HG02885 (cell line): ENCODE data around the gene MAN2B2.
"Not testable (repeated sequence)": the region's sequence is repeated elsewhere in the genome, so short reads cannot be mapped to it uniquely, and the experiment has no call there.

Experiments used
- ATAC-seq: cut with Tn5 transposase; IDR thresholded peaks from one replicate; pipeline ENCODE4 v1.9.1; 2021; ENCODE audit warnings: mild to moderate bottlenecking; ENCODE audit not compliant: unreplicated experiment, poor library complexity

MAN2B2 gene

DNA sequence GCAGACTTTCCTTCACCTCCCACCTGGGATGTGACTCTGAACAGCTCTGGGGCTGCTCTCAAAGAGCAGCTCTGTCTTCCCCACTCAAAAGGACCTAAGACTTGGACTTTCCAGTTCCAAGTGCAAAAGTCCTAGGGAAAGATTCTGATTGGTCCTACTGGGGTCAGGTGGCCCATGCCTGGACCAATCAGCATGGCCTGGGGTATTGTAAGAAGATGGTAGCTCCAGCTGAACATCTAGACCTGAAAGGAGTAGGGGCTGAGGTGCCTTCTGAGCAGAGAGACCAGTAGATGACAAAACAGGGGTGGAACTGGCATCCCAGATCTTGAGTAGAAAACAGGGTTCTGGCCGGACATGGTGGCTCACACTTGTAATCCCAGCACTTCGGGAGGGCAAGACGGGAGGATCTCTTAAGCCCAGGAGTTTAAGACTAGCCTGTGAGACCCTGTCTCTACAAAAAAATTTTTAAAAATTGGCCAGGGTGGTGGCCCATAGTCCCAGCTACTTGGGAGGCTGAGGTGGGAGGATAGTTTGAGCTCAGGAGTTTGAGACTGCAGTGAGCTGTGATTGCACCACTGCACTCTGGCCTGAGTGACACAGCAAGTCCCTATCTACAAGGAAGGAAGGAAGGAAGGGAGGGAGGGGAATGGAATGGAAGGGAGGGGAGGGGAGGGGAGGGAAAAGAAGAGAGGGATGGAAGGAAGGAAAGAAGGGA lies 38.1 kb downstream of the MAN2B2 start:
- no peak for ATAC-seq

DNA sequence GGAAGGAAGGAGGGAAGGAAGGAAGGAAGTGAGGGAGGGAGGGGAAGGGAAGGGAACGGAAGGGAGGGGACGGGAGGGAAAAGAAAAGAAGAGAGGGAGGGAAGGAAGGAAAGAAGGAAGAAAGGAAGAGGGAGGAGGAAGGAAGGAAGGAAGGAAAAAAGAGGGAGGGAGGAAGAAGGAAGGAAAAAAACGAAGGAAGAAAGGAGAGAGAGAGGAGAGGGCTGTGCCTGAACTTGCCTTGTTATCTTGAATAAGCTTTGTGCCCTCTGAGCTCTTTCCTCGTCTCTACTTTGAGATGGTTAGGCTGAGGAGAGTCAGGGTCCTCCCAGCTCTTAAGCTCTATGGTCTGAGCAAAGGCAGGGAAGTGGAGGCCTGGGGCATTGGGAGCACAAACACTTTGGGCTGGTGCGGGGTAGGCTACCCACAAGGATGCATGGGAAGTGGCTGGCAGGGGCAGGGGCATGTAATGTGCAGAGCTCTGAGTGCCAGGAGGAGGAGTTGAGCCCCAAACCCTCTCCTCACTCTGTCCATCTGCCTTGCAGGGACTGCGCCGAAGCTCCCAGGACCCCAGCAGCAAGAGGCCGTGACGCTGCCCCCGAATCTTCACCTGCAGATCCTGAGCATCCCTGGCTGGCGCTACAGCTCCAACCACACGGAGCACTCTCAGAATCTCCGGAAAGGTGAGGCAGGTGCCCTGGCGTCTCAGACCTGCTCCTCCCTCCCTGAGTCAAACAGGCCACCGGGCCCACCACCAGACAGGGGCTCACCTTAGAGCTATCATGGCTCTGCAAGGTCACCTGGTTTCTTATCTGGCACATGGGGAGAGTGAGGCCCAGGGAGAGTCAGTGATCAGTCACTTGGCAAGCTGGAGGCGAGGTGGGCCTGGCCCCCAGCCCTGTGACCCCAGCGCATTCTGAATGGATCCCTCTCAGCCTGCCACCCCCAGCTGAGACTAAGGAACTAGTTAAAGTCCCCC lies 39.0 kb downstream of the MAN2B2 start:
- no peak for ATAC-seq

DNA sequence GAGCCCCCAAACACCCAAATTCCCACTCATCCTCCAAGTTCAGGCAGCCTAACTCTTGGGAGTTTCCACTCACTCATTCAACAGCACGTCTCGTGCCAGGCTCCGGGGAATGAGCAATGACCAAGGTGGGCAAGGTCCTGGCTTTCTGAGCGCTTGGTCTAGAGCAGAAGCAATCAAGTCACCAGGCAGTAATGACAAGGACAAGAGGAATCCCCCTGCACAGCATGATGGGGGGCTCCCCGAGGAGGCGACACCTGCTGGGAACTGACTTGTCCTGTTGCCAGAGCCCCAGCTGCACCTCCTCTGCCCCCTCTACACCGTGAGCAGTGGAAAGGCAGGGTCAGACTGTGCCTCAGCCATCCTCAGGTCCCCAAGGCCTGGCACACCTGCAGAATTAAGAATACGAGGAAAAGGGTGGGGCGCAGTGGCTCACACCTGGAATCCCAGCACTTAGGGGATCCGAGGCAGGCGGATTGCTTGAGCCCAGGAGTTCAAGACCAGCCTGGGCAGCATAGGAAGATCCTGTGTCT lies 39.8 kb downstream of the MAN2B2 start:
- no peak for ATAC-seq

DNA sequence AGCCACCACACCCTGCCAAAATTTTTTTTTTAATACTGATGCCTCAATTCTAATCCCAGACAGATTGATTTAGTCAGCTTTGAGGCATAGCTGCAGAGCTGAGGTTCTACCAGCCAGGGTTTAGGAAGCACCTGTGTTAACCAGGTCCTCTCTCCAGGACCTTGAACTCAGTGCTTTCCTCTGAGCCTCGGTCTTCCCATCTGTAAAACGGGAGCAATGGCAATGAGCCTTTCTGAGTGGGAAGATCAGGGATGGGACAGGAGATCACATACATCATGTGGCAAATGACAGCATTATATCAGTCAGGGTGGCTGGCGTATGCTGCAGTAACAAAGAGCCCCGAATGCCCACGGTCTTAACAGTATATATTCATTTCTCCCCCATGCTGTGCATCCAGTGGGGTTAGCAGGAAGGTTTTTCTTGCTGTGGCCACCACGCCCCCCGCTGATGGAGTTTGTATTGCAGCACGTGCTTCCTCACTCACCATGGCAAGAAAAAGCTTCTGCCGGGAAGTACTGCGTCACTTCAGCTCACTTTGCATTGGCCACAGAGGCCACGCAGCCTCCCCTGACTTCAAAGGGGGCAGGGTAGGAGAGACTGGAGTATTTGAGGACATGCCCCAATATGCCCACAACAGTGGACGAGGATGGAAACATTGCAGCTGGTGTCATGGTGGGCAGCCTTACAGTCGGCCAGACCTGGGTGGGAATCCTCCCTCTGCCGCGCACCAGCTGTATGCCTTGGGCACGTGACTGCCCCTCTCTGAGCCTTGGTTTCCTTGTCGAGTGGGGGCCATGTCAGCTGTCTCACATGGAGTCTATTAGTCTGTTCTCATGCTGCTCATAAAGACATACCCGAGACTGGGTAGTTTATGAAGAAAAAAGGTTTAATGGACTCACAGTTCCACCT lies 41.4 kb downstream of the MAN2B2 start:
- no peak for ATAC-seq

DNA sequence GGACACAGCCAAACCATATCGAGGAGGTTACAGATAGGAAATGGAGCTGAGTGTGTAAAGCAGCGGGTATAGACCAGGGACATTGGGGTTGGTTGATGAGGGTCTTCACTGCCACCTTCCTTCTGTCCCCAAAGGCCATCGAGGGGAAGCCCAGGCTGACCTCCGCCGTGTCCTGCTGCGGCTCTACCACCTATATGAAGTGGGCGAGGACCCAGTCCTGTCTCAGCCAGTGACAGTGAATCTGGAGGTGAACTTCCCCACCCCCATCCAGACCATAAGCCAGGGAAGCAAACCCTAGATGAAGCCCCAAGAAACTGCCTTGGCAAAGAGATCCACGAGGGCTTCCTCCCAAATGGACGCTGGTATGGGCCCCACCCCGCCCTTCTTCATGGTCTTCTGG lies 42.3 kb downstream of the MAN2B2 start:
- no peak for ATAC-seq

DNA sequence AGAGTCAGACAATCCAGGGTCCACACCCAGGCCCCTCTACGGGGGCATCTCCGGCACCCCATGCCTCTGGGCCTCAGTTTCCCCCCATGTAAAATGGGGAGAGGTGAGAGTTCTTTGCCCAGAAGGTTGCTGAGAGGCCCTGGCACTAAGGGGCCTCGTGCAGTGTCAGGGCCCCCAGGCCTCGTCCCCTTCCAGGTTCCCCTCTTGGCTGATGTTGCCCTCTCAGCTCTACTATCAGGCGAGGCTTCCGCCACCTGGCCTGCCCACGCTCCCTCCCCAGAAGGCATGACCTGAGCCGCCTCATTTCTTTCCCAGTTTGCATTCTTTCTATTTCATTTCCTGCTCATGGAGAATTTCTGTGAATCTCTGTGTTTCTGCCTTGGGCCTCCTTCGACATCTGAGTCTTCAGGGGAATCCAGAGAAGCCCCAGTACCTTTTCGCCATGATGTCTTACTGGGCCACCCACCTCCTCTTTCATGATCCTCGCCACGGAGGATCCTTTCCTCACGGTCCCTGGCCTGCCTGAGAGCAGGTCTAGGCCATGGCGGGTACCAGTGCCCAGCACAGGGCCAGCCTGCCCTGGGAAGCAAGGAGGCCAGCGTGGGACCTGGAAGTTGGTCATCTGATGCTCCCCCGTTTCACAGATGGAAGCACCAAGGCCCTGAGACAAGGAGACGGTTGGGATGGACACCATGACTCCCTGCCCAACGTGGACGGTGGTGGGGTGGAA lies 43.6 kb downstream of the MAN2B2 start:
- no peak for ATAC-seq

DNA sequence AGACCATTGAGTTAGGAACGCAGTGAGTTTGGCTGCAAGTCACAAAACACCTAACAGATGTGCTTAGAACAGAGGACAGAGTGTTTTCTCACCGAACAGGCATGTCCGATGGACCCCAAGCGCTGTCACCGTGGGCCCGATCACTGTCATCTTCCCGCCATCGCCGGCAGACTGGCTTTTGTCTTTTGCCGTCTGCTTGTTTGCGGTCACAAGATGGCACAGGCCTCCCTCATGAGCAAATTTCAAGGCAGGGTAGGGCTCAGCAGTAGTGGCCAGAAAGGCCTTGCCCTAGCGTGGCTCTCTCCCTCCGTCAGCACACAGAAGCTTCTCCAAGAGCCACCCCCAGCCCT lies 44.1 kb downstream of the MAN2B2 start:
- ATAC-seq: no peak

DNA sequence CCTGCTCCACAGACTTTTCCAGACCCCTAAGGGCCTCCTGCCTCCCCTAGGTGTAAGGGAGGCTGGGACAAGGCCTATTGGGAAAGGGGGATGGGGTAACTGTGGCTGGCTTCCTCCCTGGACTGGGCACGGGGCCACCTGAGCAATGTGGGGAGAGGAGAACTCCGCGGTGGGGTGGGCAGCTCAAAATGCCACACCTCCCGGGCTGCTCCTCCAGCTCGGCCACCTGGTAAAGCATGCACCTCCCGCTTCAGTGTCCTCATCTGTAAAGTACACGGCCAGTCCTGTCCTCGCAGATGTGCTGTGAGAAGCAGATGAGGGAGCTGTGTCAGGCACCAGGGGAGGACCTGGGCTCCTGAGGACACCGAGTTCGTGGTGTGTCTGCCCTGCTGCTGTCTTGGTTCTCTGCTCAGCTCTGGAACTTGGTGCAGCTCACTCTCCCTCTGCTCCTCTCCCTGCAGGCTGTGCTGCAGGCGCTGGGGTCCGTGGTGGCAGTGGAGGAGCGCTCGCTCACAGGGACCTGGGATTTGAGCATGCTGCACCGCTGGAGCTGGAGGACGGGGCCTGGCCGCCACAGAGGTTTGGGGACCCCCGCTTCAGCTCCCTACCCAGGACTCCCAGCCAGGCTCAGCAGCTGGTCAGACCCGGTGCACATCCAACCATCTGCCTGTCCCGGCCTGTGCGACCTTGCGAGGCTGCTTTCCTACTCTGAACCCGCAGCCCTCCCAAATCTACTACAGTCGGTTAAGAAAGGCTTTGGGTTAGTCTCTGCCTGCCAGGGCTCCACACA lies 44.7 kb downstream of the MAN2B2 start:
- ATAC-seq: no peak

DNA sequence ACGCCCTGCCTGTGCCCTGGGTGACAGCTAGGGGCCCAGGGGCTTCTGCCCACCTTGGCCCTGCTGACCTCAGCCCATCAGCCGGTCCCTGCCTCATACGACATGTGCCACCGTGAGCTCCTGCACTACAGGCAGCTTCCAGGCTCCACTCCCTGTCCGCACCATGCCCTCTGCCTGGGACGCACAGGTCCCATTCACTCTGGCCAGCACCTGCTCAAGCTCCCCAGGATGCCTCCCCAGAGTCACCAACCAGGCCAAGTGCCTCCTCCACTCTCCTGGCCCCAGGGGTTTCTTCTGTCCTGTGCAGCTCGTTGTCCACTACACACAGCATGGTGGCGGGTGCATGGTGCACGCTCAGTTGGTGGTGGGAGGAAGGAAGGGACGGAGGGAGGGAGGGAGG lies 45.3 kb downstream of the MAN2B2 start:
- ATAC-seq: no peak

DNA sequence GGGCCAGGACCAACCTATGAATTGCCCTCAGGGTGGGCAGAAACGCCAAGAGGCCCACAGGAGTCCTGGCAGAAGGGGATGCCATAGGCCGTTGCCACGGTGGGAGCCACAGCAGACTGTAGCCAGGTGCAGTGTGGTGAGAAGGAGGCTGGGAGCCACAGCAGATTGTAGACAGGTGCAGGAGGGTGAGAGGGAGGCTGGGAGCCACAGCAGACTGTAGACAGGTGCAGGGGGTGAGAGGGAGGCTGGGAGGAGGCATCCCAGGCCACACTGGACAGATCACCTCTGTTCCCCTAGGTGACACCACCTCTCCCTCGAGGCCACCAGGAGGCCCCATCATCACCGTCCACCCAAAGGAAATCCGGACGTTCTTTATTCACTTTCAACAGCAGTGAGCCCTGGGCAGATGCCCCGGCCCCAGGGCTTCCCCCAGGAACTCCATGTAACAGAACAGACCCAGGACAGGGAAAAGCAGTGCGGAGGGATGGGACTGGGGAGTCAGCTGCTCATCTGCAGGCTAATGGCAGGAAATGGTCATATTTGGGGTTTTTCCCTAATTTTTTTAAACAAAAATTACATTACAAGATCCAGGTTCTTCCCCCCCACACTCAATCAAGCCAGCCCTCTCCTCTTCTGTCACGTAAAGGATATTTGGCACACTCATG lies 46.0 kb downstream of the MAN2B2 start:
- no peak for ATAC-seq

DNA sequence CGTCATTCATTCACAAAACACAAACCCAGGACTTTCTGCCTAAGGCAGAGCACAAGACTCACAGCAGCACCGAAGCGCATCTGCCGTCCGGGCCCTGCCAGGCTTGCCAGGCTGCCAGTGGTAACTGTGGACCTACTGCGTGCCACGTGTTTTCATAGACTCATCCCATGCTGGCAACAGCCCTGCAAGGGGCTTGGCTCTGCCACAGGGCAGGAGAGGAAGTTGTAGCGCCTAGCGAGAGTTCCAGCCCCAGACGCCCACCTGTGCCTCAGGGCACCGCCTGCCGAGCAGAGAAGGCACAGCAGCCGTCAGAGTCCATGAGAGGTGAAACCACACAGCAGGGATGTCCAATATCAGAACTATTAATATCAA lies 46.6 kb downstream of the MAN2B2 start:
- no peak for ATAC-seq

DNA sequence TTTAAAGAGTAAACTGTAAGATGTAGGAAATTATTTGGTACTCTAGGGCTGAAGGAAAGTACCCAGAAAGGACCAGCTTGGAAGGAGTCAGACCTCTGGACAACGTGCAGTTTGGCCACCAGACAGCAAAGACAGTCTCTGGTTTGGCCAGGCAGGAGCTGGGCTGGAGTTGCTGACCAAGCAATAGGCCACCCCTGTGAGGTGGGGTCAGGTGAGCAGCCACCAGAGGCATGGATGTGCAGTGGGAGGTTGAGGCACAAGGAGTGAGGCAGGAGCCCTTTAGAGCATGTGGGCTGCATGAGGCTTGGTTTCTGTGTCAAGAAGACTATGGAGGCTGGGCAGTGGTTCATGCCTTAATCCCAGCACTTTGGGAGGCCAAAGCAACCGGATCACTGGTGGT lies 47.8 kb downstream of the MAN2B2 start:
- no peak for ATAC-seq

DNA sequence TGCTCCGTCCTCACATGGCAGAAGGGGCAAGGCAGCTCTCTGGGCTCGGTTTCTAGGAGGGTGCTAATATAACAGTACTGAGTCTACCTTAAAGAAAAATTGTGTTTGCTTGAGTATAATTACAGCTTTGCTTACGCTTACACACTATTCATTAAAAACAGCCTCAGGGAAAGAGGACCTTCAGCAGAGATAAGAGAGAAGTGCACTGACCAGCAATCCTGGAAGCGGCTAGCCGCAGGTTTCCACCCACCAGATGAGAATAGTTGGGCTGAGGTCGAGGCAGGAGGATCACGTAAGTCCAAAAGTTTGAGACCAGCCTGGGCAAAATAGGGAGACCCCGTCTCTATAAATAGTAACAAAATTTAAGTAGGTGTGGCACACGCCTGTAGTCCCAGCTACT lies 50.3 kb downstream of the MAN2B2 start:
- ATAC-seq: no peak

DNA sequence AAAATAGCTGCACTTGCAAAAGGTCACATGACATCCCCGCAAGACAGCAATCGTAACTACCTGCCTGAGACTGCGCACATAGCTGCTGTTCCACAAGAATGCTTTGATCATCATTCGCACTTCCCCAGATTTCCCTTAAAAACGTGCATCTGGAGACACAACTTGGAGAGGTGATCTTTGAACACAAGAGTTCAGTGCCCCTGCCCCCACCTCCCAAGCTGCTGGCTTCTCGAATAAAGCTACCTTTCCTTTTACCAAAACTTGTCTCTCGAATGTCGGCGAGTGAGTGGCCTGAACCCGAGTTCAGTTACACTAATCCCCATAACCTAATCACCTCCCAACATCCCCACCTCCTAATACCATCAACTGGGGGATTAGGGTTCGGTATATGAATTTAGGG lies 51.1 kb downstream of the MAN2B2 start:
- no peak for ATAC-seq

DNA sequence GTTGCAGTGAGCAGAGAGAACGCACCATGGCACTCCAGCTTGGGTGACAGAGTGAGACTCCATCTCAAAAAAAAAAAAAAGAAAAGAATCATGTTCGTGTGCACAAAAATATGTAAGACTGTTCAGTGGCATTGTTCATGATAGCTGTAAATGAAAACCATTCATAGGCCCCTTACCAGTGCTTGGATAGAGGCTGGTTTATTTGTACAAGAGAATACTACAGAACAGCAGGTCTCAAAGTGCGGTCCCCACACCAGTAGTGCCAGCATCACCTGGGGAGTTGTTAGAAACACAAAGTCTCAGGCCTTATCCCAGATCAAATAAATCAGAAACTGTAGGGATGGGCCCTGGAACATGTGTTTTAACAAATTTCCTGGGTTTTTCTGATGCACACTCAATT lies 52.8 kb downstream of the MAN2B2 start:
- ATAC-seq: no peak

DNA sequence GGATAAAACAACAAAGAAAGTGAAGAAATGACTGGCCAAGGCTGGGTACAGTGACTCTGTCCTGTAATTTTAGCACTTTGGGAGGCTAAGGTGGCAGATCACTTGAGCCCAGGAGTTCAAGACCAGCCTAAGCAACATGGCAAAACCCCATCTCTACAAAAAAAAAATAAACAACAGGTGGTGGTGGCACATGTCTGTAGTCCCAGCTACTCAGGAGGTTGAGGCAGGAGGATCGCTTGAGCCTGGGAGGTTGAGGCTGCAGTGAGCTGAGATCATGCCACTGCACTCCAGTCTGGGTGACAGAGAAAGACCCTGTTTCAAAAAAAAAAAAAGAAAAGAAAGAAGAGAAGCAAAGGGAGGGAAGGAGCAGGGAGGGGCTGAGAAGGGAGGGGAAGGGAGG lies 53.5 kb downstream of the MAN2B2 start:
- ATAC-seq: not testable (repeated sequence)

DNA sequence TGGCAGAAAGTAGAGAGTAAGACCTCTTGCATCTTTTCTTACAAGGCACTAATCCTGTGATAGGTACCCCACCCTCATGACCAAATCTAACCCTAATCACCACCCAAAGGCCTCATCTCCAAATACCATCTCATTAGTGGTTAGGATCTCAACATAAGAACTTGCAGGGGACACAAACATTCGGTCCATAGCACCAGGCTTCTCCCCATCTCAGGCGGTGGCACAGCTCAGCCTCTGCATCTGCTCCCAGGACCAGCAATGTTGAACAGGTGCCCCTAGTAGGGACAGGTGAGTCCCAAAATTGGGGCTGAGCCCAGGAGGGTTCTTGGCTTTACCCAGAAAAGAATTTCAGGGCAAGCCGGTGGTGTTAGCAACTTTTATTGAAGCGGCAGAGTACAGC lies 57.1 kb downstream of the MAN2B2 start:
- ATAC-seq: no peak

DNA sequence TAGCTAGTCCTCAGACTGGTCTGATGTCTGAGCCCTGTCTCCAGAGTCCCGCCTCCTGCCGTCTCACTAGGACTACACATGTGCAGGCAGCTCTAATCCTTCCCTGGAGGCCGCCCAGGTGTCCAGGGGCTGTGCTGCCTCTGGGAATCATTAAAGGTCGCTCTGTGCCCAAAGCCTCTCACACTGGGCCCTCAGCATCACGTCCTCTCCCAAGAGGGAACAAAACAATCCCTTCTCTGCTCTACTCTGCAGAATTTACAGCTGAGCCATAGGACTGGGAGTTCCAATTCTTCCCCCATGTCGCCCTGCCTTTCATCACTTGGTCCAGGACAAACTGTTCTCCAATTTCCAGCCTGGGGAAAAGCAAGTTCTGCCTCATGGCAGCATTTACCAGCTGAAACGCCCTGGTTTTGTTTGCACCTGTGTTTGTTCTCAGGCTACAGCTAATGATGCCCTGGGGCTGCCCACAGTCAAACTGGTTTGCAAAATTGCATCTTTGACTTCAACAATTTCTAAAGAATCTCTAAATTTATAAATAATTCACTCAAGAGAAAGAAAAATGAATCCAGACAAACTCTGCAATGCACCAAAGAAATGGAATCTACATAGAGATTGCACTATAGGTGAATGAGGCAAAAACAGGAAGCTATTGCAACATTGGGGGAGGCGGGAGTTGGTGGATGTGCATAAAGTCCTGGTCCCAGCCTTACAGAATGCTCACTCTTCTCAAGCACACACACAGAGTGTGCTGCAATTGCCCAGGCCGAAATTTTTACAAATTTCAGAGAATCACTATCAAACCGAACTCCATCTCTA lies 58.3 kb downstream of the MAN2B2 start:
- ATAC-seq: no peak
